NCI-H187 treated with DMSO at 0.1 percent for 48 hours (cell line): ENCODE data around the gene KRT39.
"Not testable (repeated sequence)": the region's sequence is repeated elsewhere in the genome, so short reads cannot be mapped to it uniquely, and the experiment has no call there.

Source experiments
- DNase-seq: peaks from one replicate; lab custom pipeline; 2025; lab: John Stamatoyannopoulos, UW

Gene KRT39

DNA sequence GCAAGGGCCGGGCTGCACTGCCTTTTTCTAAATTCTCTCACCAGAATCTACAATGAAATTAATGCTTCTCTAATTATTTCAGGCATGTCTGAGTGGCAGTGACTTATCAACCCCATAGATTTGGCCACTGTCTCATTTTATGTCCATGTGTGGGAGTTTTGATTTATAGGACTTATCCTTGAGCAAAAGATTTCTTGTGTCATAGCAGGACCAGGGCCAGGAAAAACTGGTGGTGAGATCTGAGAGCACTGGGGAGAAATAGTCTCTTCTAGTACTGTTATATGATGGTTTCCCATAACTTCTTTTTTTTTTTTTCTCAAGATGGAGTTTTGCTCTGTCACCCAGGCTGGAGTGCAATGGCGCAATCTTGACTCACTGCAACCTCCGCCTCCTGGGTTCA lies 27.8 kb downstream of the KRT39 start:
- DNase-seq: no peak

DNA sequence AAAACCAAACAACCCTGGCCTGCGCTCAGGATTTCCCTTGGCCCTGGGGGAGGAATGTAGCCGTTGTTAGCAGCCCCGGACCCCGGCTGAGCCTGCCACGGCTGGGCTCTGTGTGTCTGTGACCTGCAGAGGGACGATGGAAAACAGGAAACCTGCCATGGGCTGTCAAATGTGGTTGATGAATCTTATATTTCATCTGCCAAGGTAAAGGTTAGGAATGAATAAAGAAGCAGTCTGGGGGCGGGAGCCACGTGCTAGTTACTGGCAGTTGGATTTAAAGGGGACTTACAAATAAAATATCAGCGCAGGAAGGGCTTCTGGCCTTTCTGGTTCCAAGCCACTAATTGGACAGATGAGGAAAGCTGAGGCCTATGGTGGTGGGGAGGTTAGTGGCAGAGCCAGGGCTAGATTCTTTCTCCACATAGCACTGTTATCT lies 29.3 kb downstream of the KRT39 start, which contains the start of gene KRT23:
KRT23 (minus strand) TSS at position 263 of the 436 bp plus-strand sequence. CDS start 1,043 bp downstream, outside the sequence.
- no peak for DNase-seq

DNA sequence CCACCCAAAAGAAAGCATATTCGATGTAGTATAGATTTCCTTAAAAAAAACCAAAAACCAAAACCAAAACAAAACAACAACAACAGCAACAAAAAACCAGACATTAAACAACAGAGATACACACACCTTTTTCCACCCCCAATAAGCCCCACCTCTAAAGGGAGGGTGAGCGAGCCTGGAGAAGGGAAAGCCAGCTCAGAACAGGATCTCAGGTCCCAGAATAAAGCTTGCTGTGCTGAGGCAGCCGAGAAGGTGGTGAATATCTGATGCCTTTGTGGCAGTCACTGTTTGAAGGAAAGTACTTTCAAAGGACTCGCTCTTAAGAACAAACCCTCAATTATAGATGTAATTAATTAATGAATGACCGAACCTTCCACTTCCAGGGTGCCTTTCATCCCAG lies 29.8 kb downstream of the KRT39 start:
- DNase-seq: no peak

GRCh38 chr17:40936437-40936971 lies 30.2 kb downstream of the KRT39 start:
- DNase-seq: no peak

DNA sequence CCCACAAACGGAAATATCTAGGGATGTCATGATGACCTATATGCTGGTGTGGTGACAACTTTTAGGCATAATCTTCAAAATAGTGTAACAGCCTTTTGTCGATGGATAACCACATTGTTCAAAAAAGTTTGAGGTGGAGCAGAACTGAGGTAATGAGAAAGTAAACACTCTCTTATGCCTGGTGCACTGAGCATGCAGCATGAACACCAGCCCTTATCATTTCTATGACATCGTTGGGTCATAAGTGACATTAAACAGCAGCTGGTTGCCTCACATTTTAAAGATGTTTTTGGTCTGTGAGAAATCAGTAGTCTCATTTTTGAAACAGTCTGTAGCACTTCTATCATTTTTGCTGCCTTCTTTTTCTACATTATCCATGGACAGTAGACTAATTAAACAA lies 31.1 kb downstream of the KRT39 start:
- no peak for DNase-seq

DNA sequence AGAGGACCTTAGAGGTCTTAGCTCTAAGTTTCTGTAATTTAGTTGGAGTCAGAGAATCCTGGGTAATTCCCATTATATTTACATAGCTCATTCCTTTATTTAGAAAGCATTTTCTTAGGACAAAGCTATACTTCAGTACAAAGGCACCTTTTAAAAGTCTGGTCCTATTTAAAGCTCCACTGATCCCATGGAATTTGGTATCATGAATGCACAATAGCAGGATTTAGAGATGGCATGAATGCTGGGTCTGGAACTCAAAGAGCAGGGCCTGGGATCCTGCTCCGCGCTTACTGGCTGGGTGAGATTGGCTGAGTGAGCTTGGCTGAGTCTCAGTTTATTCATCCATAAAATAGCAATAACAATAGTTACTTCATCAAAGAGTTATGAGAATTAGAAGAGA lies 34.1 kb downstream of the KRT39 start:
- no peak for DNase-seq

GRCh38 chr17:40931311-40931710 lies 35.4 kb downstream of the KRT39 start:
- no peak for DNase-seq

DNA sequence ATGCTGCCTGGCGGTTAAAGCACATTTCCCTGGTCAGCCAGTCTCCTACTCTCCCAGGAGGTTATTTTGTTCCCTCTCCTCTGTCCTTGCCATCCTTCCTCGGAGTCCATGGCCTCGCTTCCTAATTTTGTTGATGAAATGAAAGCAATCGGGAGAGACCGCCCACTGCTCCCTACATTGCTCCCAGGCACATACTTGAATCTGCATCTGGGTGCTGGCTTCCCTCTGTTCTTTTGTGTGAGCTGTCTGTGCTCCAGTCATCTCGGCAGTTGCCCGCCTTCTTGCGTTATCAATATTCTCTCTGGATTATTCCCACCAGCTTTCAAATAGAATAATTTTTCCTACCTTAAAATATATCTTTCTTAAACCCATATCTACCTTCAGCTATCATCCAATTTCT lies 40.4 kb downstream of the KRT39 start:
- no peak for DNase-seq

GRCh38 chr17:40922239-40922638 lies 44.5 kb downstream of the KRT39 start:
- DNase-seq: no peak

DNA sequence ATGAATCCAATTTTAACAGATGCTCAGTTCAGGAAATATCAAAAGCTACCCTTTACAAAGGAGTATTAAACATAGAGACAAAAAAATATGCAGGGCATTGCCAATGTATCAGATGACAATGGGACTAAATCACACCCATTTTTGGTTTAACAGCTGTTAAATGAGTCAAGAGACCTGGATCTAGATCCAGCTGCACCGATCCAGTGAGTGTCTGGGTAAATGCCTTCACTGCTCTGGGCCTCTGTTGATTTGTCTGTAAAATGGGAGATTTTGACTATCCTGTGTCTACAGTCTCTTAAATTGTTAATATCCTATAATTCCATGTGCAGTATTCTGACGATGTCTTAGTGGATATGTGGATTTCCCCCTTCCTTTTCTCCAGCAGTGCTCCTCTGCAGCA lies 45.7 kb downstream of the KRT39 start:
- no peak for DNase-seq

- DNase-seq: not testable (repeated sequence)
Measured at GRCh38 chr17:40917116-40917515, 49.6 kb downstream of the KRT39 start.

DNA sequence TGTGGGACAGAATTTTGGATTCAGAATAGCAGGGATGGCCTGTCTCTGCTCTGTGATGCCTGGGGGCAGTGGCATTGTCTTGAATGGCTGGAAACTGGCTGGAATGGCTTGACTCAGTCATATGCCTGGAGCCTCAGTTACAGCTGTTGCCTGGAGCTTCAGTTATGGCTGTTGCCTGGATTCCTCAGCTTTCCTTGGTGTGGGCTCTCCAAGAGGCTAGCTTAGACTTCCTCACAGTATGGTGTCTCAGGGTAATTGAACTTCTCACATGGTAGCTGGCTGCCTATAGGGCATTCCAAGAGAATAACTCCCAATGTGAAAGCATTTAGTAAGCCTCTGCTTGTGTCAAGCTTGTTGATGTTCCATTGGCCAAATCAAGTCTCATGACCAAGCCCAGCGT lies 50.4 kb downstream of the KRT39 start:
- DNase-seq: no peak

DNA sequence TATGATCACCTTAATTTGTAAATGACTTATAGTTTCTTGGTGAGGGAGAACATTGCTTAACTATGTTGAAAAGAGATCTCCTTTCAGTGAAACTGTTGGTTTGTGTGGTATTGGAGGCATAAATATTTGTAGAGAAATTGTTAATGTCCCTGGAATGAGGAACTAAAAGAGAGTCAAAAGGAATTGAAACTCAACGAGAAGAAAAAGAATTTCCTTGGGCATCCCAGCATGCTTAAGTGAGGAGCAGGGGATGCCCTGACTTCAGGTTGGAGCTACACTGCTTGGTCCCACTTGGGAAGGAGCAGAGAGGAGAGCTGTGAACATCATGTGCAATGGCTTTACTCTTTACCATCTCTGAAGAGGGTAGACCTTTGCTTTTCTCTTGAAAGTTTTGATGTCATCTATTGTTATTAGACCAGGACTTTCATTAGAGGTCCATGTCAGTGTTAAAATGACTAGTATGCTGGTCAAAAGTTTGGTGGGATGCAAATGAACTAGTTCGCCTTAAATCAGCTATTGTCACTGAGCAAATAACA lies 51.0 kb downstream of the KRT39 start:
- DNase-seq: no peak

- no peak for DNase-seq
Measured at GRCh38 chr17:40915199-40915661, 51.5 kb downstream of the KRT39 start.

GRCh38 chr17:40914075-40914855 lies 52.5 kb downstream of the KRT39 start:
- DNase-seq: no peak

- DNase-seq: no peak
Measured at GRCh38 chr17:40912486-40913210, 54.1 kb downstream of the KRT39 start.

DNA sequence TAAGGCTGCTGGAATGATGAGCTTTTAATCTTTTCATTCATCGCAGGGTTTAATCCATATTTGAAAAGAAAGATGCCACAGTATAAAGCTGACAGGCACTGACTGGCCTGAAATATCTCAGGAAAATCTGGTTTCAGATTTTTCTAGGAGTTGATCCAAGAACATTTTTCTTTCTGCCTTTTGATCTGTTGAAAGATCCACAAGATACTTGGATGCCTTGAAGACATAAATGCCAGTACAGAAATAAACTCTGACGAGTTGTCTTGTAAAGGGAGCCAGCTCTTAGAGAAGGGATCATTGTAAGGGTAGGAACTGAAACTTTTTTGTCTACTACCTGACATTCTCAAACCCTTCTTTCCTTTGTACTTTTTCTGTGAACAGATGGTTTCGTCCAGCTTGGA lies 56.3 kb downstream of the KRT39 start:
- DNase-seq: no peak

DNA sequence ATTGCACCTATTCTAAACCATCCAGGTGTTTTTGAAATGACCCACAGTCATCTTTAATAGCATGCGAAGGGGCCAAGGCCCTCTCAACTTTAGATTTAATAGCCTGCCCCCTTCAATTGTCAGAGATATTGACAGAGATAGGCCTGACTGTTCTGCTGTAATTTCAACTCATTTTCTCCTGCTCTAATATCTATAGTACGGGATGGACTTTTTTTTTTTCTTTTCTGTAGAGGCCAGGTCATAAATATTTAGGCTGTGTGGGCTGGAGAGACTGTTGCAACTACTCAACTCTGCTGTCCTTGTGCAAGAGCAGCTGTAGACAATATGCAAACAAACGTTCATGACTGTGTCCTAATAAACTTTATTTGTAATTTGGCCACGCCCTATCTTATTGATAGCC lies 57.0 kb downstream of the KRT39 start:
- no peak for DNase-seq

DNA sequence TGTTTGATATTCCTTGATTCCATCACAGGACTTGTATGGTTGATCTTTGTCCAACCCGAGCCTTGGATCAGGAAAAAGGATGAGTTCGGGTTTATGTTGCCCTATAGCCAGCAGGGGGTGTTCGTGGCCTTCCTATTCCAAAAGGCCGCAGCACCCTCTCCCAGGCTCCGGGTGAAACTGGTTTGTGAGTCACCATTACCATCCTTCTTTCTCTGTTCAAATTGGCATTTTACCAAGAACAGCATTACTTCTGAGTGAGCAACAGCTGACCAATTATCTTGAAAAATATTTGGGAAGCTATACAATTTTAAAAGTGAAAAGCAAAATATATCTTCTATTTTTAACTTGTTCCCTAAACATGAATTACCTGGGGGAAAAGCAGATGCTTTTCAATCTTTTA lies 57.4 kb downstream of the KRT39 start:
- DNase-seq: peak; percentile 51
